GM18519 (cell line): ENCODE data around the gene HNRNPK.
A peak's percentile ranks its signal among the peaks of the same experiment; 100 is the strongest.
"Not testable (repeated sequence)": the region's sequence is repeated elsewhere in the genome, so short reads cannot be mapped to it uniquely, and the experiment has no call there.

Experiments used
- ATAC-seq: cut with Tn5 transposase; IDR thresholded peaks from one replicate; pipeline ENCODE4 v1.9.1; 2021; ENCODE audit warnings: mild to moderate bottlenecking, moderate library complexity; ENCODE audit not compliant: unreplicated experiment, low FRiP score

HNRNPK gene

GRCh38 chr9:83978992-83979811 lies 813 bp downstream of the HNRNPK start:
- no peak for ATAC-seq

GRCh38 chr9:83977196-83977595 lies 2.8 kb downstream of the HNRNPK start:
- no peak for ATAC-seq

GRCh38 chr9:83976372-83976771 lies 3.6 kb downstream of the HNRNPK start:
- no peak for ATAC-seq

GRCh38 chr9:83975300-83975699 lies 4.7 kb downstream of the HNRNPK start:
- no peak for ATAC-seq

GRCh38 chr9:83972286-83972685 lies 7.7 kb downstream of the HNRNPK start:
- no peak for ATAC-seq

GRCh38 chr9:83971485-83971884 lies 8.5 kb downstream of the HNRNPK start:
- ATAC-seq = no peak

GRCh38 chr9:83969602-83970001 lies 10.4 kb downstream of the HNRNPK start:
- ATAC-seq = no peak

GRCh38 chr9:83967073-83967472 lies 12.9 kb downstream of the HNRNPK start:
- no peak for ATAC-seq

GRCh38 chr9:83966209-83966582 lies 13.8 kb downstream of the HNRNPK start:
- no peak for ATAC-seq

- no peak for ATAC-seq
Measured at GRCh38 chr9:83965350-83966208, 14.4 kb downstream of the HNRNPK start.

- ATAC-seq = no peak
Measured at GRCh38 chr9:83964973-83965349, 15.1 kb downstream of the HNRNPK start.

- ATAC-seq = no peak
Measured at GRCh38 chr9:83962165-83962564, 17.9 kb downstream of the HNRNPK start.

- ATAC-seq = no peak
Measured at GRCh38 chr9:83960991-83961390, 19.0 kb downstream of the HNRNPK start.

GRCh38 chr9:83959061-83959460 lies 21.0 kb downstream of the HNRNPK start:
- no peak for ATAC-seq

- ATAC-seq = no peak
Measured at GRCh38 chr9:83957248-83957513, 22.8 kb downstream of the HNRNPK start.

GRCh38 chr9:83956436-83957247 lies 23.4 kb downstream of the HNRNPK start:
- ATAC-seq = peak; percentile 66

GRCh38 chr9:83956086-83956435 lies 24.0 kb downstream of the HNRNPK start:
- ATAC-seq = peak; percentile 42

- not testable (repeated sequence) for ATAC-seq
Measured at GRCh38 chr9:83948096-83948495, 31.9 kb downstream of the HNRNPK start.

- no peak for ATAC-seq
Measured at GRCh38 chr9:83940590-83941303, 39.3 kb downstream of the HNRNPK start.

GRCh38 chr9:83937861-83938455 lies 42.1 kb downstream of the HNRNPK start:
- peak; percentile 50 for ATAC-seq
